Hepatocyte (in vitro differentiated cells): ENCODE measurements around the gene PHACTR3.

Experiments
- EZH2phosphoT487 ChIP-seq: fragments of 200-600 bp; sonication (generic); IDR thresholded peaks from one replicate; pipeline ENCODE4 v1.6.1; 2018; ENCODE audit warnings: antibody characterized with exemption, mild to moderate bottlenecking, low read depth, moderate library complexity; ENCODE audit not compliant: unreplicated experiment, severe bottlenecking
- TF ChIP-seq, protein P1 (sequence below): fragments of 200-600 bp; sonication (generic); IDR thresholded peaks from 2 replicates; pipeline ENCODE4 v1.5.1; 2016; ENCODE audit warnings: antibody characterized with exemption, mild to moderate bottlenecking; ENCODE audit not compliant: poor library complexity

DNA sequence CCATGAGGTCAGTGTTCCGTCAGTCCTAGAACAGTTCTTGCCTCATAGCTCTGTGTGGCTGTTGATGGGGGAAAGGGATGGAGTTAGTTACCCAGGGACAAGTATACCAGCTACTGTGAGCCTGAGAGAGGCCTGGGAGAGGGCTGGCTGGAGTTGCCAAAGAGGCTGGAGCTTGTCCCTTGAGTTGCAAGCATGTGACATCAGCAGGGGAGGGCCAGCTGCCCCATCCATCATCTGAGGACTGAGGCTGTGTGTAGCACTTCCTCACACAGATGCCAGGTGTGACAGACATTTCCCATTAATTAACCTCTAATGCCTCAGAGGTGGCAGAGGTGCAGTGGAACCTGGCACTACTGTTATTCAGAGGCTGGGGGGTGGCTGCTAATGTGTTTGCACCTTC, 131.6 kb downstream of the PHACTR3 start:
- TF ChIP-seq, protein P1, sequence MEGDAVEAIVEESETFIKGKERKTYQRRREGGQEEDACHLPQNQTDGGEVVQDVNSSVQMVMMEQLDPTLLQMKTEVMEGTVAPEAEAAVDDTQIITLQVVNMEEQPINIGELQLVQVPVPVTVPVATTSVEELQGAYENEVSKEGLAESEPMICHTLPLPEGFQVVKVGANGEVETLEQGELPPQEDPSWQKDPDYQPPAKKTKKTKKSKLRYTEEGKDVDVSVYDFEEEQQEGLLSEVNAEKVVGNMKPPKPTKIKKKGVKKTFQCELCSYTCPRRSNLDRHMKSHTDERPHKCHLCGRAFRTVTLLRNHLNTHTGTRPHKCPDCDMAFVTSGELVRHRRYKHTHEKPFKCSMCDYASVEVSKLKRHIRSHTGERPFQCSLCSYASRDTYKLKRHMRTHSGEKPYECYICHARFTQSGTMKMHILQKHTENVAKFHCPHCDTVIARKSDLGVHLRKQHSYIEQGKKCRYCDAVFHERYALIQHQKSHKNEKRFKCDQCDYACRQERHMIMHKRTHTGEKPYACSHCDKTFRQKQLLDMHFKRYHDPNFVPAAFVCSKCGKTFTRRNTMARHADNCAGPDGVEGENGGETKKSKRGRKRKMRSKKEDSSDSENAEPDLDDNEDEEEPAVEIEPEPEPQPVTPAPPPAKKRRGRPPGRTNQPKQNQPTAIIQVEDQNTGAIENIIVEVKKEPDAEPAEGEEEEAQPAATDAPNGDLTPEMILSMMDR: no peak
- TF ChIP-seq EZH2phosphoT487: no peak
